LHCN-M2 (cell line): ENCODE data around the gene YPEL3. TPM values are rescaled to one million over a fixed set of nuclear protein-coding genes. Genes with fewer than 3 reads are reported as not detected.
"Not testable (repeated sequence)": the region's sequence is repeated elsewhere in the genome, so short reads cannot be mapped to it uniquely, and the experiment has no call there.

Source experiments
- DNase-seq: peaks from one replicate; pipeline ENCODE4 v3.0.0-alpha.2; 2012; ENCODE audit warnings: low read depth
- polyA plus RNA-seq: library from polyadenylated mRNA; unstranded; fragments of >200 nt; gene quantifications from one replicate; pipeline ENCODE4 v1.2.1, GENCODE V29; 2012; ENCODE audit warnings: missing spikeins
- total RNA-seq: library from RNA; depleted of rRNA; stranded (reverse); fragments of >200 nt; gene quantifications from 2 replicates; pipeline ENCODE4 v1.2.3, GENCODE V29; 2014; rRNA removed

The YPEL3 gene, protein sequence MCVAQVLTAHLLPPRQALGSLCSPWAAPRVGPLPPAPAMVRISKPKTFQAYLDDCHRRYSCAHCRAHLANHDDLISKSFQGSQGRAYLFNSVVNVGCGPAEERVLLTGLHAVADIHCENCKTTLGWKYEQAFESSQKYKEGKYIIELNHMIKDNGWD
- total RNA-seq, result 6.8 and 14.2 TPM in 2 replicates
- polyA plus RNA-seq, result 30.5 TPM

DNA sequence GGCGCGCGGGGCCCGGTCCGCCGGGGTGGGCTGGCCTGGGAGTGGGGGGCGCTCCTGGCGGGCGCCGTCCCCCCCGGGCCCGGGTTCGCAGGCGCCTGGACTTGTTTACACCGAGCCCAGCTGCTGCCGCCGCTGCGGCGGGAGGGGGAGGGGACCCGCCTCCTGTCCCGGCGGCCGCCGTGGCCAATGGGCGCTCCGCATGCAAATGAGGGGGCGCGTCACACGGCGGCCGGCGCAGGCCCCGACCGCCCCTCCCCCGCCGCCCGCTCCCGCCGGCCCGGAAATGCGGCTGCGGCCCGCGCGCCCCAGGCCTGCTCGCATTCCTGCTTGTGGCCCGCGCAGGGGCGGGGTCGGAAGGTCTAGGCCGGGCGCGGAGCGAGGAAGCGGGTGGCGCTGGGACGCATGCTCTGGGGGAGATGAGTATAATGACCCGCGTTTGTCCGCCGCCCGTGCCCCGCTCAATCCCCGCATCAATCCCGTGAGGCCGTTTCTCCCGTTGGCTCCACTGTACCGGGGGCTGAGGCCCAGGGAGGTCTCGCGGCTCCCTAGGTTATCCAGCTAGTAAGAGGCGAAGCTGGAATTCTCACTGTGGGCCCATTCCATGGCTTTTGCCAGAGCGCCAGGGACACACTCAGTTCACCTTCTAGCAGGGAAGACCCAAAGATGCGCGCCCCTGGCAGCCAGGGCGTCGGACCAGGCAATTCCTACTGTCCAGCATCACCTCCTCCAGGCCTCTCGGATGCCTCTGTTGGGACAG lies at the start of gene YPEL3:
Gene YPEL3 (minus strand): TSS at position 109 of the 757 bp plus-strand sequence. CDS start 731 bp downstream, outside the sequence.
- DNase-seq, result peak; percentile 72

DNA sequence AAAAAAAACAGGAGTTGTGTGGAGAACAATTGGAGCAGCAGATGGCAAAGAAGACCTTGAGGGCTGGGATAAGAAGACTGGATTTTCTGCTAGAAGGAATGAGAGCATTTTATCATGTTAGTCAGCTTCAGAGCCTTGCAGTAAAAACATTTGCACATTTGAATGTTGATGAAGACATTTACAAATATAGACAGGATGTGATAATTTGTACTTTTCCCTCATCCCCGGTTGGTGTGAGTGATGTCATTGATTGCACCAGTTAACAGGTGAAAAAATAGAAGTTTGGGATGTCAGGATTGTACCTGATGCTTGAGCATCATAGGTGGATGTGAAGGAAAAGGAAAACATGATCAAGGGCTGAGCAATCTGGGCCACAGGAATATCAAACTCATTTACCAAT lies 49.6 kb upstream of the YPEL3 start:
- no peak for DNase-seq

DNA sequence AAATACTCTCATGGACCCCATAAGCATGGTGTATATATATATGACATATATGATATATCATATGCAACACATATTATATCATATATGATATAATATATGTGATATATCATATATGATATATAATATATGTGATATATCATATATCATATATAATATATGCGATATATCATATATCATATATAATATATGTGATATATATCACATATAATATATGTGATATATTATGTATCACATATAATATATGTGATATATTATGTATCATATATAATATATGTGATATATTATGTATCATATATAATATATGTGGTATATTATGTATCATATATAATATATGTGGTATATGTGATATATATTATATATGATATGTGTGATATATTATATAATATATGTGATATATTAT lies 48.9 kb upstream of the YPEL3 start:
- no peak for DNase-seq

DNA sequence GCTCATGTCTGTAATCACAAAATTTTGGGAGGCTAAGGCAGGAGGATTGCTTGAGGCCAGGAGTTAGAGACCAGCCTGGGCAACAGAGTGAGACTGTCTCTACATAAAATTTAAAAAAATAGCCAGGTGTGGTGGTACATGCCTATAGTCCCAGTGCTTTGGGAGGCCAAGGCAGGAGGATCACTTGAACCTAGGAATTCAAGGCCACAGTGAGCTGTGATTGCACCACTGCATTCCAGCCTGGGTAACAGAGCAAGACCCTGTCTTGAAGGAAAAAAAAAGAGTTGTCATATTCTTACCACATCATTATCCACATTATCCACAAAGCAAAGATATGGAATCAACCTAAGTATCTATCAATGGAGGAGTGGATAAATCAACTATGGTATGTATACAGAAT lies 48.0 kb upstream of the YPEL3 start:
- DNase-seq, result no peak

DNA sequence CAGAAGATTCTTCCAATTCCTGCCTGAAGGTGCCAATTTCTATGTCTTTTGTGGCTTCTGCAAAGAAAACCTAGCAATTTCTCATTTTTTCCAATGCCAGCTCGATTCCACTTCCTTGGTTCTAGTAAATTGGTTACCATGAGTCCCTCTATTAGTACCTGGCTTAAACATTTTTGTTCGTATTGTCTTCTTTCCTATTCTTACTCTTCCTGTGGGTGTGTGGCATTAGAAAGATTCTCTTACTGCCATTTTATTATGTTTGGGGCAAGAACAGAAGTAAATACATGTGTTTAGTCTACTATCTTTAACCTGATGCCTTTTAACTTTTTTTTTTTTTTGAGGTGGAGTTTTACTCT lies 47.3 kb upstream of the YPEL3 start:
- no peak for DNase-seq

DNA sequence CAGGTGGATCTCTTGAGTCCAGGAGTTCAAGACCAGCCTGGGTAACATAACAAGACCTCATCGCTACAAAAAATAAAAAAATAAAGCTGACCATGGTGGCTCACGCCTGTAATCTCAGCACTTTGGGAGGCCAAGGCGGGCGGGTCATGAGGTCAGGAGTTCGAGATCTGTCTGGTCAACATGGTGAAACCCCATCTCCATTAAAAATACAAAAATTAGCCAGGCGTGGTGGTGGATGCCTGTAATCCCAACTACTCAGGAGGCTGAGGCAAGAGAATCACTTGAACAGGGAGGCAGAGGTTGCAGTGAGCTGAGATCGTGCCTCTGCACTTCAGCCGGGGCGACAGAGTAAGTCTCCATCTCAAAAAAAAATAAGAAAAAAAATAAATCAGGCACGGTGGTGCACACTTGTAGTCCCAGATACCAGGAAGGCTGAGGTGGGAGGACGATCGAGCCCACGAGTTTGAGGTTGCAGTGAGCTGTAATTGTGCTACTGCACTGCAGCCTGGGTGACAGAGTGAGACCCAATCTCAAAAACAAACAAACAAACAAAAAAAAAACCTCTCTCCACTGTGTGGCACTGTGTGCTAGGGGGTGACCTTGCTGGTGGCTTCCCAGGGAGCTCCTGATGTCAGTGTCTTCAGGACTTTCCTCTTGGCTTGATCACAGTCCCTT lies 46.8 kb upstream of the YPEL3 start:
- DNase-seq, result no peak

DNA sequence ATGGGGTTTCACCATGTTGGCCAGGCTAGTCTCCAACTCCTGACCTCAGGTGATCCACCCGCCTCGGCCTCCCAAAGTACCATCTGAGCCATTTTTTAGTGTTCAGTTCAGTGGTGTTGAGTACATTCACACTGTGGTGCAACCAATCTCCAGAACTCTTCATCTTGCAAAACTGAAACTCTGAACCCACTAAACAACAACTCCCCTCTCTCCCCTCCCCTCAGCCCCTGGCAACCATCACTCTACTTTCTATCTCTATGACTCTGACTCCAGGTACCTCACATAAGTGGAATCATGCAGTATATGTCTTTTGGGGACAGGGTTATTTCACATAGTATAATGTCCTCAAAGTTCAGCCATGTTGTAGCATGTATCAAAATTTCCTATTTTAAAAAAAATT lies 45.7 kb upstream of the YPEL3 start:
- DNase-seq, result no peak

DNA sequence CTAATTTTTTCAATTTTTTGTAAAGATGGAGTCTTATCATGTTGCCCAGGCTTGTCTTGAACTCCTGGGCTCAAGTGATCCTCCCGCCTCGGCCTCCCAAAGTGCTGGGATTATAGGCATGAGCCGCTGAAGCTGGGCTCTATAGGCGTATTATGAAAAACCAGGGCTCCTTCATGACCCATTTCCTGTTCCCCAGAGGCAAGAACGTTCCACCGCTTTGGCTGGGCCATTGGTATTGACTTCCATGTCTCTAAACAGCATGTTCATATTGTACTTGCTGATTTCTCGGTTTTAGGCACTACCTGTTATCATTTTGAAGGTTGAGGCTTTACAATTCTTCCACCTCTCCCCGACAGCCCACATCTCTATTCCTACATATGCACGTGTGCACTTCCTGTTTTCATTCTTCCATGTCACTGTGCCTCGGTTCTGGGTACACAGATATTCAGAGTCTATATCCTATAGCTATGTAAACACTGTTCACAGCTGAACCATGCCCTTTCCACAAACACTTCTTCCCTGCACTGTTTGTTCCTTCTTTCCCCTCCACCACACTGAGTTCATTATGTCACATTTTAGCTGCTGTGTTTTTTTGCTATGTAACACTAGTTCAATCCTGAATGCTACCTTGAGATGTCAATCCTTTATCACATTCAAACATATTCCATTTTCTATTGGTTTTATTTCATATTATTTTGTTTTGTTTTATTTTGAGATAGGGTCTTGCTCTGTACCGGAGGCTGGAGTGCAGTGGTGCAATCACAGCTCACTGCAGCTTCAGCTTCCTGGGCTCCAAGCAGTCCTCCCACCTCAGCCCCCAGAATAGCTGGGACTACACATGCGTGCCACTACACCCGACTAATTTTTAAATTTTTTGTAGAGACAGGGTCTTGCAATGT lies 43.8 kb upstream of the YPEL3 start:
- no peak for DNase-seq

DNA sequence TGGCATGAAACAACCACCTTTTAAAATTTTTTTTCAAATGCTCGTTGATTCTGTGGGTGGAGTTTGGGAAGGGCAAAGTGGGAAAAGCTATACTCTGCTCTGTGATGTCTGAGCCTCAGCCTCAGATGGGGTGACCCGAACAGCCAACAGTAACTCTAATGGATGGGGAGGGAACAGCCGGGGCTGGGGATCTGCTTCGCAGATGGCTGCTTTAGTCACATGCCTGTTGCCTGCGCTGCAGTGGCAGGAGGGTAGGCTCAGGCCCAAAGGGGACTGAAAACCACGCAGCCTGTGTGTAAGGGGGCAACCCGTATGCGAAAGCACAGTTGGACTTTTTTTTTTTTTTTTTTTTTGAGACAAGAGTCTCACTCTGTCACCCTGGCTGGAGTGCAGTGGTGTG lies 41.9 kb upstream of the YPEL3 start:
- no peak for DNase-seq

DNA sequence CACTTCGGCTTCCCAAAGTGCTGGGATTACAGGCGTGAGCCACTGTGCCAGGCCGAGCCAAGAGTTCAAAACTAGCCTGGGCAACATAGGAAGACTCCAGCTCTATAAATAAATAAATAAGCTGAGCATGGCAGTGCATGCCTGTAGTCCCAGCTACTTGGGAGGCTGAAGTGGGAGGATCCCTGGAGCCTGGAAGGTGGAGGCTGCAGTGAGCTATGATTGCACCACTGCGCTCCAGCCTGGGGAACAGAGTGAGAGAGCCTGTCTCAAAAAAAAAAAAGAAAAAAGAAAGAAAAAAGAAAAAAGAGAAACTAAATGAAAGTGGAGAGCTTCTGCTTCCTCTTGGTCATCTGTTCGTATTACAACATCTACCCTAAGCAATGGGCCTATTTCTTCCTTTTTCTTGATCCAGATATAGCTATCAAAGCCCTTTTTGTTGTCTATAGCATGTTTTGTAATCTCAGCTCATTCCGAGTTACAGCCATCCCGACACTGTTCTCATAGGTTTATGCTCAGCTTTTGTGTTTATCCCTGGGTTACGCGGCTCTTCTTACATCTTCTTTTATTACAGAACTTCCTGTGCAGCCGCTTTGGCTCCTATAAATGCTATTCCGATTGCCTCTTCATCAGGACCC lies 41.1 kb upstream of the YPEL3 start:
- no peak for DNase-seq

DNA sequence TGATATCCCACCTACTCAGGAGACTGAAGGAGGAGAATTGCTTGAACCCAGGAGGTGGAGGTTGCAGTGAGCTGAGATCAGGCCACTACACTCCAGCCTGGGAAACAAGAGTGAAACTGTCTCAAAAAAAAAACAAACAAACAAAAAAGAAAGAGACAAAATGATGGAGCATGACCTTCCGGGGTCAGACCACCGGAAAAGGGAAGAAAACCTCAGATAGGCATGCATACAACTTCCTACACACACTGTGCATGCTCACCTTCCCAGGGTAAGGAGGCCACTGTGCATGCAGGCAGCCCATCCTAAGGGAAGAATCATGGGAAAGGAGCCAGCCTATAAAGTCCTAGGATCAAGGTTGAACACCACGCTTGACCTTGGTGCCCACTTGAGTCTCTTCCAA lies 36.6 kb upstream of the YPEL3 start:
- no peak for DNase-seq

DNA sequence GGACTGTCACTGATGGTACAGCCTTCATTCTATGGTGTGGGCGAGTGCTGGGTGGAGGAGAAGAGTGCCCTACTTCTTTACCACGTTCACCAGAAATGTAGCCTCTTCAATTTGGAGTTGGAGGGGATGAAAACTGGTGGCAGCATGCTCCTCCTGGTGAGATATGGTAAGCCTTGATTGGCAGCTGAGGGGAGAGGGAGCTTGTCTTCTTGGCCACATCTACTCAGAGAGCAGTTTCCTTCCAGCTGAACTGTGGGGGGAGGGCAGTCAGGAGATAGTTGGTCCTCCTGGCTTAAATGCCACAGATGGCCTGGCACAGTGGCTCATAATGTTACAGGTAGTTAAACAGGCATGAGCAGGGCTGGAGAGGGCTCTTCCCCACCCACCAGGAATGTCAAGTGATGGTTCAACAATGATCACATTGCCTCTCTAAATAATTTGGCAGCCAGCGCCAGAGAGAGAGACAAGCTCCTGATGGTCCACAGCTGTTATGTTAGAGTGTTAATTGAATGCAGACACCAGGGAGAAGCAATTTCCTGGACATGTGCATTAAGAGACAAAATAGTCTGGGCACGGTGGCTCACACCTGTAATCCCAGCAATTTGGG lies 36.0 kb upstream of the YPEL3 start:
- DNase-seq, result no peak

DNA sequence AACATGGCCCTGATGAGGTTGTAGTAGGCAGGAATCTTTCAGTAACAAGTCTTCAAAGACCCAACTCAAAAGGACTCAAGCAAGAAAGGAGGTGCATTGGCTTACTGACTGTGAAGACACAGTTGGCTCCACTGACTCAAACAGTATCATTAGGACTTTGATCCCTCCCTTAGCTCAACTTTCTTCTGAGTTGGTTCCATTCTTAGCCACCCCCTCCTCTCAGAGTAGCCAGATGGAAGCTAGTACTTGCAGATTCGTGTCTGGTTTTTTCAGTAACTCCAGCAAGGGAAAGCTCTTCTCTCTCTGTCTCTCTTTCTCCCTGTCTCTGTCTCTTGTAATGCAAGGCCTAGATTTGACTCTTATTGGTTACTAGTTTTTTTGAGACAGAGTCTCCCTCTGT lies 32.0 kb upstream of the YPEL3 start:
- no peak for DNase-seq

DNA sequence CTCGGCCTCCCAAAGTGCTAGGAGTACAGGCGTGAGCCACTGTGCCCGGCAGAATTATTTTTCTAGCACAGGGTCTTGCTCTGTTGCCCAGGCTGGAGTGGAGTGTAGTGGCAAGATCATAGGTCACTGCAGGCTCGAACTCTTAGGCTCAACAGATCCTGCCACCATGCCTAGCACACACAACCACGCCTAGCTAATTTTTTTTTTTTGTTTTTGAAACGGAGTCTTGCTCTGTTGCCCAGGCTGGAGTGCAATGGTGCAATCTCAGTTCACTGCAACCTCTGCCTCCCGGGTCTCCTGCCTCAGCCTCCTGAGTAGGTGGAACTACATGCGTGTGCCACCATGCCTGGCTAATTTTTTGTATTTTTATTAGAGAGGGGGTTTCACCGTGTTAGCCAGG lies 29.7 kb upstream of the YPEL3 start:
- not testable (repeated sequence) for DNase-seq

DNA sequence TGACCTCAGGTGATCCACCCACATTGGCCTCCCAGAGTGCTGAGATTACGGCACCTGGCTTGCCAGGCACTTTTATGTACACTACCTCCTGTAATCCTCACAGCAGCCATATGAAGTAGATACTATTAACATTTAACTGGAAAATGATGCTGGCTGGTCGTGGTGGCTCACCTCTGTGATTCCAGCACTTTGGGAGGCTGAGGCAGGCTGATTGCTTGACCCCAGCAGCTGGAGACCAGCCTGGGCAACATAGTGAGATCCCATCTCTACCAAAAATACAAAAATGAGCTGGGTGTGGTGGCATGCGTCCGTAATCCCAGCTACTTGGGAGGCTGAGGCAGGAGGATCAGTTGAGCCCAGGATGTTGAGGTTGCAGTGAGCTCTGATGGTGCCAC lies 29.0 kb upstream of the YPEL3 start:
- no peak for DNase-seq

DNA sequence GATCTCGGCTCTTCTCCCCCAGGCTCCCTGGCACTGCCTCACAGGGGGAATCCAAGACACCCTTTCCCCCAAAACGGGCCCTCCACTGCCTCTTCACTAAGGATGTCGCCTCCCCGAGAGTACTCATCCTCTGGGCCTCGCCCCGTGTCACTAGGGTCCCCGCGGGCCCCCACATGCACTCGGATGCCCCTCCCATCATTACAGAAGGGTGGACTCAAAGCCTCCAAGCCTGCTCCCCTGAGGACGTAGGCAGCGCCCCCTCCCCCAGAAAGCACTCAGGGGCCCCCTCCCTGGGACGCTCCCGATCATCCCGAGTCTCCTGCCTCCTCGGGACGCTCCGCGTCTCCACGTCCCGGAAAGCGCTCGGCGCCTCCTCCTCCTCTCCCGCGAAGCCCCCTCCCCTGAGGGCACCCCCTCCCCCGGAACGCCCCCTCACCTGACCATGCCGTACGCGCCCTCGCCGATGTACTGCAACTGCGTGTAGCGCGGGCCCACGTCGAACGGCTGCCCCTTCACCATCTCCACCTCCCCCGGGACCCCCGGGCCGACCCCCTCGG lies 26.7 kb upstream of the YPEL3 start:
- no peak for DNase-seq

DNA sequence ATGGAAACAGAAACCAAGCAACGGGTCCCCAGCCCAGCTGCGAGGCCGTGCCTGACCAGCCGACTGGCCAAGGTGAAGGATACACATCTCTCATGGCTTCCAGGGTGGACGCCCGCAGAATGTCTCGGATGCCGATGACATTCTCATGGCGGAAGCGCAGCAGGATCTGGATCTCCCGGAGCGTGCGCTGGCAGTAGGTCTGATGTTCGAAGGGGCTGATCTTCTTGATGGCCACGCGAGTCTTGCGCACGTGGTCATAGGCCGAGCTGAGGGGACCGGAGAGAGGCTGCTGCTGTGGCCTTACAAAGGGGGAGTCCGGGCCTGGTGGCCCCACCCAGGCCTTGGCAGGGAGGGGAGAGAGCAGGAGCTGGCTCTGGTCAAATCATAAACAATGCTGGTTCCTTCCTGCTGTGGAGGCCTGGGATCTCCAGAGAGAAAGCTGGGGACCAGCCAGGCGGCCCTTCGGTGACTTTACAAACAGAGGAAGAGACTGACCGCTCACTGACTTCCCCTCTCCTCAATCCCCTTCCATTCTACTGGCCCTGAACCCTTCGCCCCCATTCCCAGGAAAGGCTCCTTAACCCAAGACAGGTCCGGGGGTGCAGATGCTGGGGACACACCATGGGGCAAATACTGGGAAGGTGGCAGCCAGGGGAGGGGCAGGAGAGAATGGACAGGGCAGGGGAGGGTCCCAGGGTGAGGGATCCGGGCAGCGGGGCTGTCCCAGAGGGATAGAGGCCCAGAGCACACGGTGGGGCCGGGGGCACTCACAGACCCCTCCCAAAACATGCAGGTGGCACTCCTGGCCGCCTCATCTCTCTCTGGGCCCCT lies 25.9 kb upstream of the YPEL3 start:
- no peak for DNase-seq

DNA sequence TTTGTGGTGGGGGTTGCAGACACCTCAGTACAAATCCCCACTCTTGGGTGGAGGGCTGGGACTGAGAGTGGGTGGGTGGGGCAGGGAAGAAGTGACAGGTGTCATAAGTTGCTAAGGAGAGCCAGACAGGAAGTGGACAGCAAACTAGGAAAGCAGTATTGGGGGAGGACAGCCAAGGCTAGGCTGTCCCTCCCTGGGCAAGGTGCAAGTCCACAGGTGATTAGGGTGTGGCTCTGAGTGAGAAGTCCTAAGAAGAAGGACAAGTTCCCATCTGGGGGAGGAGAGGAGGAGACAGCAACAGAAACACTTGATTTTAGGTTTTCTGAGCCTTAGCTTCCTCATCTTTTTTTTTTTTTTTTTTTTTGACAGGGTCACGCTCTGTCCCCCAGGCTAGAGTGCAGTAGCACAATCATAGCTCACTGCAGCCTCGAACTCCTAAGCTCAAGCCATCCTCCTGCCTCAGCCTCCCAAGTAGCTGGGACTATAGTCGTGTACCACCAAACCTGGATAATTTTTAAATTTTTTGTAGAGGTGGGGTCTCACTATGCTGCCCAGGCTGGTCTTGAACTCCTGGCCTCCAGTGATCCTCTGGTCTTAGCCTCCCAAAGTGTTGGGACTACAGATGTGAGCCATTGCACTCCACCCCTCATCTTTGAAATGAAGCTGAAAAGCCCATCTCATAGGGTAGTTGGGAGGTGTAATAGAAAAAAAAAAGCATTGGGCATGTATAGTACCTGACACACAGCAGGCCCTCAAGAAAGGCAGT lies 24.5 kb upstream of the YPEL3 start:
- DNase-seq, result no peak

DNA sequence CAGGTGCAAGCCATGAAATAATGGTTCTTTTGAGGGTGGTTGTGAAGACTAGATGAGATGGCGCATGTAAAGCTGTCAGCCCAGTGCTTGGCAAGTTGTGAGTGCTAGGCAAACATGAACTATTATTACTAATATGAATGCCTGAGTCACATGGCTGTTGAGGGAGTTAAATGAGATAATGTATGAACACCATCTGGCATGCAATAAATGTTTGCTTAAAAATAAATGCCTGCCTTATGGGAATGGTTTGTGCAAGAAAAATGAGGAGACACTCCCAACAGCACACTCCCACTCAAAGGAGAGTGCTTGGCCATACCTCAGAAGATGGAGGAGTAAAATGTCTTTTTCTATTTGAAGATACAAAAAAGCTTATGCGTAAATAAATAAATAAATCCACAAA lies 23.4 kb upstream of the YPEL3 start:
- no peak for DNase-seq
